ENCODE results near the gene PAPLN.

PAPLN gene

DNA sequence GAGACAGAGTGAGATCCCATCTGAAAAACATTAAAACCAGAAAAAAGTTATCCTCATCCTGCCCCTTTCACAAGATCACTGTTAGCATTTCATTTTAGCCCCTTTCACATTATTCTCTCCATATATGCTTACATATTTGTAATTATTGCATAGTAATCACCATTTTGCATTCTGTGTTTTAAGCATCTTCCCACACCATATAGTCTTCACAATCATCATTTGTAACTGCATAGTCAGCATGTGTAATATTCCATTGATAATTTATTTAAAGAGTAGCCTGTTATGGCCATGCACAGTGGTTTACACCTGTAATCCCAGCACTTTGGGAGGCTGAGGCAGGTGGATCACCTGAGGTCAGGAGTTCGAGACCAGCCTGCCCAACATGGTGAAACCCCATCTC, 11.8 kb downstream of the PAPLN start:
- no peak overlapping the region for H2AFZ ChIP-seq (ENCODE audit: low read depth)
- H3K27me3 ChIP-seq (ENCODE audit: insufficient read depth, low read depth), result no peaks in the 10 kb centered on the region
- no peak overlapping the region for H3K9ac ChIP-seq
- H3K4me2 ChIP-seq, result no peak overlapping the region
- TF ChIP-seq, protein P1, sequence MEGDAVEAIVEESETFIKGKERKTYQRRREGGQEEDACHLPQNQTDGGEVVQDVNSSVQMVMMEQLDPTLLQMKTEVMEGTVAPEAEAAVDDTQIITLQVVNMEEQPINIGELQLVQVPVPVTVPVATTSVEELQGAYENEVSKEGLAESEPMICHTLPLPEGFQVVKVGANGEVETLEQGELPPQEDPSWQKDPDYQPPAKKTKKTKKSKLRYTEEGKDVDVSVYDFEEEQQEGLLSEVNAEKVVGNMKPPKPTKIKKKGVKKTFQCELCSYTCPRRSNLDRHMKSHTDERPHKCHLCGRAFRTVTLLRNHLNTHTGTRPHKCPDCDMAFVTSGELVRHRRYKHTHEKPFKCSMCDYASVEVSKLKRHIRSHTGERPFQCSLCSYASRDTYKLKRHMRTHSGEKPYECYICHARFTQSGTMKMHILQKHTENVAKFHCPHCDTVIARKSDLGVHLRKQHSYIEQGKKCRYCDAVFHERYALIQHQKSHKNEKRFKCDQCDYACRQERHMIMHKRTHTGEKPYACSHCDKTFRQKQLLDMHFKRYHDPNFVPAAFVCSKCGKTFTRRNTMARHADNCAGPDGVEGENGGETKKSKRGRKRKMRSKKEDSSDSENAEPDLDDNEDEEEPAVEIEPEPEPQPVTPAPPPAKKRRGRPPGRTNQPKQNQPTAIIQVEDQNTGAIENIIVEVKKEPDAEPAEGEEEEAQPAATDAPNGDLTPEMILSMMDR (conservative IDR thresholded peaks at IDR 0.05; ENCODE audit: low read depth, low read length), result no peak
- H4K20me1 ChIP-seq (ENCODE audit: insufficient read depth), result no peaks in the 10 kb centered on the region
- no peaks in the 10 kb centered on the region for H3K79me2 ChIP-seq (ENCODE audit: insufficient read depth, low read depth)
- no peak overlapping the region for H3K4me3 ChIP-seq (IDR thresholded peaks at IDR 0.05; ENCODE audit: insufficient read depth, low read depth, low read length)
- no peak overlapping the region for H3K27ac ChIP-seq
- no peaks in the 10 kb centered on the region for H3K36me3 ChIP-seq (ENCODE audit: insufficient read depth)
- H3K4me1 ChIP-seq (ENCODE audit: low read depth, poor library complexity, severe bottlenecking), result no peaks in the 10 kb centered on the region

- Histone ChIP-seq H3K4me1 (ENCODE audit: low read depth, poor library complexity, severe bottlenecking) (no peaks in the 10 kb centered on the region), H3K4me3 (IDR thresholded peaks at IDR 0.05; ENCODE audit: insufficient read depth, low read depth, low read length) (no peak overlapping the region), H4K20me1 (ENCODE audit: insufficient read depth) (no peaks in the 10 kb centered on the region), H2AFZ (ENCODE audit: low read depth) (no peak overlapping the region), H3K4me2 (no peak overlapping the region), H3K79me2 (ENCODE audit: insufficient read depth, low read depth) (no peaks in the 10 kb centered on the region), H3K27ac (no peak overlapping the region), H3K36me3 (ENCODE audit: insufficient read depth) (no peaks in the 10 kb centered on the region), H3K9ac (no peak overlapping the region), H3K27me3 (ENCODE audit: insufficient read depth, low read depth) (no peaks in the 10 kb centered on the region)
- TF ChIP-seq, protein P1 (conservative IDR thresholded peaks at IDR 0.05; ENCODE audit: low read depth, low read length), result no peak
These were observed 12.4 kb downstream of the PAPLN start for GRCh38 chr14:73249564-73250316.

DNA sequence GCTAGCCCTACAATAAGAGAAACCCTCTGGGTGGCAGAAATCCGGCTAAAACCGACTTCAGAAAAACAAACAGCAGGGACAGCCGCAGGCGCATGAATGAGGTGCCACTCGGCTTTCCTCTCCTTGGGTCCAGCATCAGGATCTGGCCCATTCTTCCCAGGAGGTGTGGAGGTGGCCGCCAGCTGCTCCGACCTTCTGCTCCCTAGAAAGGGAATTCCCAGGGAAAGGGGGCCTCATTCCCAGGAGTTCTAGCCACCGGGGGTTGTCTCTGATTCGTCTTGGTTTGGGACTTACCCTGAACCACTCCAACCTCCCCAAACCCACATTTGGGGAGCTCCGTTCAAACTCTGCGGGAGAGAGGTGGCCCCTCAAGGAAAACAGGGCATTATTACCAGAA, 13.0 kb downstream of the PAPLN start:
- no peak overlapping the region for H3K27ac ChIP-seq
- no peaks in the 10 kb centered on the region for H3K79me2 ChIP-seq (ENCODE audit: insufficient read depth, low read depth)
- TF ChIP-seq, protein P1 (conservative IDR thresholded peaks at IDR 0.05; ENCODE audit: low read depth, low read length), result no peak
- no peaks in the 10 kb centered on the region for H3K4me1 ChIP-seq (ENCODE audit: low read depth, poor library complexity, severe bottlenecking)
- no peak overlapping the region for H2AFZ ChIP-seq (ENCODE audit: low read depth)
- H3K9ac ChIP-seq, result no peak overlapping the region
- H3K4me2 ChIP-seq, result no peak overlapping the region
- H3K36me3 ChIP-seq (ENCODE audit: insufficient read depth), result no peaks in the 10 kb centered on the region
- H4K20me1 ChIP-seq (ENCODE audit: insufficient read depth), result no peaks in the 10 kb centered on the region
- H3K27me3 ChIP-seq (ENCODE audit: insufficient read depth, low read depth), result no peaks in the 10 kb centered on the region
- H3K4me3 ChIP-seq (IDR thresholded peaks at IDR 0.05; ENCODE audit: insufficient read depth, low read depth, low read length), result no peak overlapping the region

DNA sequence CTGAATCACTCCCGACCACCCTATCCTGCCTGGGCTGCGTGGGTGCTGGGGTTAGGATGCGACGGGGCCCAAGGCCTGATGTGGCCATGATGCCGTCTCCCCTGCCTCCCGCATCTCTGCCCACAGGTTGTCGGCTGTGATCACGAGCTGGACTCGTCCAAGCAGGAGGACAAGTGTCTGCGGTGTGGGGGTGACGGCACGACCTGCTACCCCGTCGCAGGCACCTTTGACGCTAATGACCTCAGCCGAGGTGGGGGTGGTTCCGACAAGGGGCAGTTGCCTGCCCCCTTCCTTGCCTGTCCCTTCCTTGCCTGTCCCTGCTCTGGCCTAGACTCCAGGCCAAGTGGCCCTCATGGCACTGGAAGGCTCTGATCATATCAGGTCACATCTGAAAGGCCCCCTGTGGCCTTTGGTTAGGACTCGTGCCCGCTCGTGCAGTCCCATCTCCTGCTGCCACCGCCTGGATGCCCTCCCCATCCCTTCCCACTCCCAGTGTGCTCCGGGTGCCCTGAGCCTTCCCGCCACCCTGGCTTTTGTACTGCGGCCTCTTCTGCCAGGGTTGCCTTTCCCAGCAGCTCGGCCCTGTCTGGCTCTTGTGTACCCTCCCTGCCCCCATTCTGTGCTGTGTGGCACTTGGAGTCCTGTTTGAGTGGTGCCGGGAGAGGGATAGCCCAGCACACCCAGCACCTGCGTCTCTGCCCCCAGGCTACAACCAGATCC, 13.6 kb downstream of the PAPLN start:
- H3K4me3 ChIP-seq (IDR thresholded peaks at IDR 0.05; ENCODE audit: insufficient read depth, low read depth, low read length), result no peak overlapping the region
- H2AFZ ChIP-seq (ENCODE audit: low read depth), result no peak overlapping the region
- no peak overlapping the region for H3K9ac ChIP-seq
- H3K4me1 ChIP-seq (ENCODE audit: low read depth, poor library complexity, severe bottlenecking), result no peaks in the 10 kb centered on the region
- TF ChIP-seq, protein P1 (conservative IDR thresholded peaks at IDR 0.05; ENCODE audit: low read depth, low read length), result no peak
- no peak overlapping the region for H3K4me2 ChIP-seq
- no peaks in the 10 kb centered on the region for H3K36me3 ChIP-seq (ENCODE audit: insufficient read depth)
- H3K27me3 ChIP-seq (ENCODE audit: insufficient read depth, low read depth), result no peaks in the 10 kb centered on the region
- no peaks in the 10 kb centered on the region for H3K79me2 ChIP-seq (ENCODE audit: insufficient read depth, low read depth)
- no peak overlapping the region for H3K27ac ChIP-seq
- H4K20me1 ChIP-seq (ENCODE audit: insufficient read depth), result no peaks in the 10 kb centered on the region

All from KMS-11 (cell line).